ENCODE results near the gene PPID. TPM values are rescaled to one million over a fixed set of nuclear protein-coding genes. Genes with fewer than 3 reads are reported as not detected.

PPID gene
- total and polyA plus RNA-seq, 2 of the 13 experiments (the other 11 are each of a cell fraction or from before 2014, with no cell fraction given): 15.4 to 63.4 TPM

DNA sequence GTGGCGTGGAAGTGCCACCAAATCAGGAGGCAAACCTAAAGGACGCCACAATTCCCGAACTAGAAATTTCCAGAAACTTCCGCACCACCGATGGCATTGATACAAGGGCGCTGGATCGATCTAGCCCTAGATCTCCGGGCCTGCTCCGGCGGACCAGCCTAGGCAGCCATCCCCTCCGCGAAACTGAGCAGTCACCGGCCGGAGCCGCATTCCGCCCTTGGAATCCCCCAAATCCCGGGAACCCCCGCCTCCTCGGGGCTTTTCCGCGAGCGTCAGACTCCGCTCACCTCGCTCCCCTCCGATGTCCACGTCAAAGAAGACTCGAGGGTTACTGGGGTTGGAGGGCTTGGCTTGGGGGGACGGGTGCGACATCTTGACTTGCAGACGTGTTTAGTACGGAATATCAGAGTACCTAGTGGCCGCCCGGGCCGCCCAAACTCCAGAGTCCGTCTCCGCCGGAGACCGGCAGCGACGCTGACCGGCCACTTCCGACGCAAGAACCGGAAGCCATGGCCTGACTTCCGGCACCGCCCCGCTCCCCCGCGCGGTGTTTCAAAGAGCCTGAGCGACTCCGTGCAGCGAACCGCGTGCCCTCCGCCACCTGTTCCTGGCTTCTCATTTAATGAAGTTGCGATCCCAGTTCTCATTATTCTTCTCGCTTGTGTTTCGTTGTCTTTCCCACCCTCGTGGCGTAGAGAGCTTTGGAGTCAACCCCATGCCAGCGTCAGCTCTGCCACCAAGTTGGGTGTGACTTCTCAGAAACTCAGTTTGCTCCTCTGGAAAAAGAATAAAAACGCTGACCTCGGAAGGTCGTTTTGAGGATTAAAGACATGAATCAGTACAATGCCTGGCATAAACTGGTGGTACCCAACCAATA, at the start of gene PPID (continued):
- TF ChIP-seq NFIC (IDR thresholded peaks at IDR 0.05; ENCODE audit: low read length) (peak; percentile 45; the same call in 1 of the 2 replicates), JUND (CRISPR knock-in tag; IDR thresholded peaks at IDR 0.05) (no peak), ZNF563 (CRISPR knock-in tag; IDR thresholded peaks at IDR 0.05) (peak; percentile 67), ZNF577 (CRISPR knock-in tag; IDR thresholded peaks at IDR 0.05; ENCODE audit: borderline replicate concordance, low read depth) (no peak), ZNF138 (CRISPR knock-in tag; IDR thresholded peaks at IDR 0.05; ENCODE audit: low read depth) (0 out of 2 replicates have a peak, but pooled peaks have one; percentile 23), ZFY (CRISPR knock-in tag; IDR thresholded peaks at IDR 0.05) (peak; percentile 55), ZNF354B (CRISPR knock-in tag; IDR thresholded peaks at IDR 0.05) (no peak), ZNF816 (CRISPR knock-in tag; IDR thresholded peaks at IDR 0.05; ENCODE audit: borderline replicate concordance) (peak; percentile 31; the same call in 1 of the 2 replicates), CC2D1A (CRISPR knock-in tag; IDR thresholded peaks at IDR 0.05) (no peak), AGO1 (IDR thresholded peaks at IDR 0.05; ENCODE audit: low read depth, low read length, poor library complexity, severe bottlenecking) (no peak), ZNF616 (CRISPR knock-in tag; IDR thresholded peaks at IDR 0.05; ENCODE audit: low read depth) (no peak), ZNF768 (CRISPR knock-in tag; IDR thresholded peaks at IDR 0.05) (peak; percentile 71), PHB2 (IDR thresholded peaks at IDR 0.05; ENCODE audit: partially characterized antibody) (no peak), POLR2A (IDR thresholded peaks at IDR 0.05; ENCODE audit: insufficient read depth in 1 of 2, low read depth in 2 of 2, low read length in 2 of 2) (peak; percentile 84 to 87), ZNF75D (CRISPR knock-in tag; IDR thresholded peaks at IDR 0.05; ENCODE audit: borderline replicate concordance) (no peak), ZNF549 (CRISPR knock-in tag; IDR thresholded peaks at IDR 0.05) (no peak), RNF219 (CRISPR knock-in tag; IDR thresholded peaks at IDR 0.05) (no peak), ZSCAN12 (CRISPR knock-in tag; IDR thresholded peaks at IDR 0.05) (peak; percentile 79; the same call in 1 of the 2 replicates)
- TF ChIP-seq, protein P1, sequence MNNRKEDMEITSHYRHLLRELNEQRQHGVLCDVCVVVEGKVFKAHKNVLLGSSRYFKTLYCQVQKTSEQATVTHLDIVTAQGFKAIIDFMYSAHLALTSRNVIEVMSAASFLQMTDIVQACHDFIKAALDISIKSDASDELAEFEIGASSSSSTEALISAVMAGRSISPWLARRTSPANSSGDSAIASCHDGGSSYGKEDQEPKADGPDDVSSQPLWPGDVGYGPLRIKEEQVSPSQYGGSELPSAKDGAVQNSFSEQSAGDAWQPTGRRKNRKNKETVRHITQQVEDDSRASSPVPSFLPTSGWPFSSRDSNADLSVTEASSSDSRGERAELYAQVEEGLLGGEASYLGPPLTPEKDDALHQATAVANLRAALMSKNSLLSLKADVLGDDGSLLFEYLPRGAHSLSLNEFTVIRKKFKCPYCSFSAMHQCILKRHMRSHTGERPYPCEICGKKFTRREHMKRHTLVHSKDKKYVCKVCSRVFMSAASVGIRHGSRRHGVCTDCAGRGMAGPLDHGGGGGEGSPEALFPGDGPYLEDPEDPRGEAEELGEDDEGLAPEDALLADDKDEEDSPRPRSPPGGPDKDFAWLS (CRISPR knock-in tag; IDR thresholded peaks at IDR 0.05; ENCODE audit: borderline replicate concordance): no peak
- TF ChIP-seq, protein P2, sequence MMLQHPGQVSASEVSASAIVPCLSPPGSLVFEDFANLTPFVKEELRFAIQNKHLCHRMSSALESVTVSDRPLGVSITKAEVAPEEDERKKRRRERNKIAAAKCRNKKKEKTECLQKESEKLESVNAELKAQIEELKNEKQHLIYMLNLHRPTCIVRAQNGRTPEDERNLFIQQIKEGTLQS (CRISPR knock-in tag; IDR thresholded peaks at IDR 0.05): no peak
- TF ChIP-seq, protein P3, sequence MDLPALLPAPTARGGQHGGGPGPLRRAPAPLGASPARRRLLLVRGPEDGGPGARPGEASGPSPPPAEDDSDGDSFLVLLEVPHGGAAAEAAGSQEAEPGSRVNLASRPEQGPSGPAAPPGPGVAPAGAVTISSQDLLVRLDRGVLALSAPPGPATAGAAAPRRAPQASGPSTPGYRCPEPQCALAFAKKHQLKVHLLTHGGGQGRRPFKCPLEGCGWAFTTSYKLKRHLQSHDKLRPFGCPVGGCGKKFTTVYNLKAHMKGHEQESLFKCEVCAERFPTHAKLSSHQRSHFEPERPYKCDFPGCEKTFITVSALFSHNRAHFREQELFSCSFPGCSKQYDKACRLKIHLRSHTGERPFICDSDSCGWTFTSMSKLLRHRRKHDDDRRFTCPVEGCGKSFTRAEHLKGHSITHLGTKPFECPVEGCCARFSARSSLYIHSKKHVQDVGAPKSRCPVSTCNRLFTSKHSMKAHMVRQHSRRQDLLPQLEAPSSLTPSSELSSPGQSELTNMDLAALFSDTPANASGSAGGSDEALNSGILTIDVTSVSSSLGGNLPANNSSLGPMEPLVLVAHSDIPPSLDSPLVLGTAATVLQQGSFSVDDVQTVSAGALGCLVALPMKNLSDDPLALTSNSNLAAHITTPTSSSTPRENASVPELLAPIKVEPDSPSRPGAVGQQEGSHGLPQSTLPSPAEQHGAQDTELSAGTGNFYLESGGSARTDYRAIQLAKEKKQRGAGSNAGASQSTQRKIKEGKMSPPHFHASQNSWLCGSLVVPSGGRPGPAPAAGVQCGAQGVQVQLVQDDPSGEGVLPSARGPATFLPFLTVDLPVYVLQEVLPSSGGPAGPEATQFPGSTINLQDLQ (CRISPR knock-in tag; IDR thresholded peaks at IDR 0.05): no peak
- TF ChIP-seq, protein P4, sequence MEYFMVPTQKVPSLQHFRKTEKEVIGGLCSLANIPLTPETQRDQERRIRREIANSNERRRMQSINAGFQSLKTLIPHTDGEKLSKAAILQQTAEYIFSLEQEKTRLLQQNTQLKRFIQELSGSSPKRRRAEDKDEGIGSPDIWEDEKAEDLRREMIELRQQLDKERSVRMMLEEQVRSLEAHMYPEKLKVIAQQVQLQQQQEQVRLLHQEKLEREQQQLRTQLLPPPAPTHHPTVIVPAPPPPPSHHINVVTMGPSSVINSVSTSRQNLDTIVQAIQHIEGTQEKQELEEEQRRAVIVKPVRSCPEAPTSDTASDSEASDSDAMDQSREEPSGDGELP (IDR thresholded peaks at IDR 0.05; ENCODE audit: borderline replicate concordance, low read depth): peak; percentile 70; the same call in 1 of the 2 replicates

All from HepG2 (cell line).